Body of pancreas (tissue), 4 donors: Measurements from ENCODE around the gene CFAP61.

Source experiments
- CTCF ChIP-seq, 7 experiments: fragments of 450-650 bp in 4 of 7; fragments of 200-600 bp in 3 of 7; sonication (generic) in 3 of 7; IDR thresholded peaks; one replicate each; pipeline ENCODE4 v1.5.1; 2016 to 2019; ENCODE audit warnings: antibody characterized with exemption in 7 of 7
- POLR2A ChIP-seq, 3 donors: fragments of 450-650 bp; IDR thresholded peaks; one replicate each; pipeline ENCODE4 v1.6.1; 2016; ENCODE audit warnings: antibody characterized with exemption in 3 of 3, mild to moderate bottlenecking in 2 of 3

DNA sequence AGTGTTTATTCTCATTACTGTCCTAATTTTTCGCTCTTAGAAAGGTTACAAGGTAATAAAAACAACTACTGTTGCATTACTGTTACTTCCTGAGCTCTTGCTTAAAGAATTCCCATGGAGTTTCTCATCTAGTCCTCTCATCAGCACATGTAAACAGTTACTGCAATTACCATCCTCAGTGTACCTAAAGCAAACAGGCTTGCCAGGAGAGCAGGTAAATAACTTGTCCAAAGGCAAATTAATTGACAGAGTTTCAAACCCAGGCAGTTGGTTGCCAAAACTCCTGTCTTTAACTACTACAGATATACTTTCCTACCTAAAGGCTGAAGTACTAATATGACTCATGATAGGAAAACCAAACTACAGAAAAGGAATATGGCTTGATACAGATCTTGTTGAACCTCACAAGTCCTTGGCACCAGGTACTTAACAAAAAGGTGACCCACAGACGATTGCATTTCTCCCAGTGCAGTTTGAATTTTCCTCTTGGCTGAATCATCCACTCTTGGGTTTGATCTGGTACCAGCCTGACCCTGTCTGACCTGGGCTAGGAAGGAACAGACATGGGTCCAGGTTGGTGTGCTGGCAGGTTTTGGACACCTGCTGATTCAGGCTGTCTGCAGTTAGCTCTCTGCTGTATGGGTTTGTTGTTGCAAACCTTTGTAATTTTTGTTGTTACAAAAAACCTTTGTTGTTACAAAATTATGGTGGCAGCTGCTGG lies 153.0 kb downstream of the CFAP61 start:
- TF ChIP-seq CTCF (IDR thresholded peaks at IDR 0.05) (no peak), POLR2A (IDR thresholded peaks at IDR 0.05) (no peak)
